Neural crest cell (in vitro differentiated cells): ENCODE results near the gene LIMK2. TPM values are rescaled to one million over a fixed set of nuclear protein-coding genes. Genes with fewer than 3 reads are reported as not detected.
A peak's percentile ranks its signal among the peaks of the same experiment; 100 is the strongest.
"Not testable (repeated sequence)": the region's sequence is repeated elsewhere in the genome, so short reads cannot be mapped to it uniquely, and the experiment has no call there.

Experiments used
- DNase-seq: peaks from one replicate; pipeline ENCODE4 v3.0.0; 2021; ENCODE audit warnings: low read depth, mixed read lengths, low spot score
- H3K27ac Mint-ChIP-seq: one replicate; pipeline ENCODE4 v1.8.0; 2021; ENCODE audit warnings: mild to moderate bottlenecking, mixed read lengths; ENCODE audit not compliant: unreplicated experiment
- H3K27me3 Mint-ChIP-seq: 2 replicates; pipeline ENCODE4 v1.8.0; 2021; ENCODE audit warnings: low read depth, mild to moderate bottlenecking, mixed read lengths
- H3K36me3 Mint-ChIP-seq: 2 replicates; pipeline ENCODE4 v1.8.0; 2021; ENCODE audit warnings: low read depth, mild to moderate bottlenecking, mixed read lengths
- H3K4me1 Mint-ChIP-seq: 2 replicates; pipeline ENCODE4 v1.8.0; 2021; ENCODE audit warnings: mixed read lengths
- H3K4me3 Mint-ChIP-seq: one replicate; pipeline ENCODE4 v1.8.0; 2021; ENCODE audit warnings: mild to moderate bottlenecking, mixed read lengths
- H3K9me3 Mint-ChIP-seq: 2 replicates; pipeline ENCODE4 v1.8.0; 2021; ENCODE audit warnings: mixed read lengths
- CTCF ChIP-seq: fragments of 200-600 bp; sonication (generic); conservative IDR thresholded peaks from 2 replicates; pipeline ENCODE4 v1.5.0; 2021; ENCODE audit warnings: antibody characterized with exemption, mild to moderate bottlenecking
- total RNA-seq: library from RNA; stranded (reverse); gene quantifications from 2 replicates; pipeline ENCODE4 v1.2.1, GENCODE V29; 2021

Gene LIMK2
- total RNA-seq, 1 donor from 2014 or later, result 35.1 TPM

GRCh38 chr22:31229402-31230079 is 17.4 kb downstream of the LIMK2 start:
- no peak overlapping the region for H3K4me3 Mint-ChIP-seq

GRCh38 chr22:31230155-31230870 is 18.2 kb downstream of the LIMK2 start:
- Mint-ChIP-seq H3K4me3 (no peak overlapping the region), H3K27me3 (no peaks in the 10 kb centered on the region), H3K36me3 (no peaks in the 10 kb centered on the region), H3K27ac (no peak overlapping the region), H3K4me1 (peaks cover 13% of the 10 kb centered on the region), H3K9me3 (no peaks in the 10 kb centered on the region)
- no peak for TF ChIP-seq CTCF
- DNase-seq, result no peak

More at GRCh38 chr22:31229402-31230079, 17.4 kb downstream of the LIMK2 start:
- no peak for DNase-seq
- Mint-ChIP-seq H3K36me3 (no peaks in the 10 kb centered on the region), H3K27ac (peak overlapping the region; percentile 57), H3K9me3 (no peaks in the 10 kb centered on the region), H3K4me1 (peaks cover 15% of the 10 kb centered on the region), H3K27me3 (no peaks in the 10 kb centered on the region)
- no peak for TF ChIP-seq CTCF

- TF ChIP-seq CTCF, result peak; percentile 78
- Mint-ChIP-seq H3K9me3 (no peaks in the 10 kb centered on the region), H3K27ac (no peak overlapping the region), H3K4me1 (peaks cover 13% of the 10 kb centered on the region), H3K36me3 (no peaks in the 10 kb centered on the region), H3K4me3 (no peak overlapping the region), H3K27me3 (no peaks in the 10 kb centered on the region)
- DNase-seq, result no peak
These were observed 18.9 kb downstream of the LIMK2 start for GRCh38 chr22:31230871-31231621.

GRCh38 chr22:31233001-31233400 is 20.9 kb downstream of the LIMK2 start:
- Mint-ChIP-seq H3K4me1 (peaks cover 13% of the 10 kb centered on the region), H3K4me3 (no peak overlapping the region), H3K9me3 (no peaks in the 10 kb centered on the region), H3K27me3 (no peaks in the 10 kb centered on the region), H3K36me3 (no peaks in the 10 kb centered on the region), H3K27ac (no peak overlapping the region)
- TF ChIP-seq CTCF, result no peak
- DNase-seq, result no peak

GRCh38 chr22:31235081-31235480 is 23.0 kb downstream of the LIMK2 start:
- Mint-ChIP-seq H3K4me3 (no peak overlapping the region), H3K4me1 (peaks cover under 1% of the 10 kb centered on the region), H3K27ac (no peak overlapping the region), H3K9me3 (no peaks in the 10 kb centered on the region), H3K36me3 (no peaks in the 10 kb centered on the region), H3K27me3 (no peaks in the 10 kb centered on the region)
- TF ChIP-seq CTCF, result no peak
- DNase-seq, result no peak

- H3K4me3 Mint-ChIP-seq, H3K4me1 Mint-ChIP-seq, H3K27ac Mint-ChIP-seq, H3K27me3 Mint-ChIP-seq, DNase-seq, H3K36me3 Mint-ChIP-seq, H3K9me3 Mint-ChIP-seq: not testable (repeated sequence)
These were observed 23.9 kb downstream of the LIMK2 start for GRCh38 chr22:31236044-31236443.
